Measurements from ENCODE around the gene CHD6. TPM values are rescaled to one million over a fixed set of nuclear protein-coding genes. Genes with fewer than 3 reads are reported as not detected.

The CHD6 gene
- total and polyA plus RNA-seq, 3 experiments from 2014 or later, result 24.6 to 59.5 (median 25.3) TPM

DNA sequence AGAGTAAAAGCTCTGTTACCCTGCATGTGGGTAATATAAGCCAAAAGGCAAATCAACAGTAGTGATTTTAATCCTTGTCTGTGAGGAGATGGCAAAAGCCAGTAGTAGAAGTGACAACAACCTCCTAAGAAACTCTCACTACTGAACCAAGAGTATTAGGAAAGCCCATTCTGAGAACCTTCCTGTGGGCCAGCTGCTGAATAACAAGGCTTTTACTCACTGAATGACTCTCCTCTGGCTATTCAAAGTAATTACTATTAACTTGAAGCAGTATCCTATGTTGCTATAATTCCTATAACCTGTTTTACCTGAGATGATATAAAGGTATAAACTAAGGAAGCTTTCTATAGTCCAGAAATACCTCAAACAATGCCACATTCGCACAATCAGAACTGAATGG lies 55.1 kb downstream of the CHD6 start:
- no peaks in the 10 kb centered on the region for H3K27me3 ChIP-seq (ENCODE audit: insufficient read depth, low read length, poor library complexity, severe bottlenecking)
- H3K9me3 Mint-ChIP-seq, result peaks cover 0 to 2% (median 0%) of the 10 kb centered on the region in 5 donors
- no peak overlapping the region for H3K4me3 Mint-ChIP-seq
- no peak overlapping the region for H3K27ac Mint-ChIP-seq
- no peaks in the 10 kb centered on the region for H3K27me3 Mint-ChIP-seq
- ChIA-PET CTCF (no interaction called here), POLR2A (no interaction called here)
- no peak overlapping the region for H3K4me3 ChIP-seq (ENCODE audit: low read length)
- peaks cover 14 to 16% (median 15%) of the 10 kb centered on the region in 3 donors for H3K36me3 Mint-ChIP-seq
- H3K4me1 ChIP-seq (ENCODE audit: insufficient read depth, low read length), result peaks cover 45% of the 10 kb centered on the region
- H3K4me1 Mint-ChIP-seq, result peaks cover 86 to 97% (median 90%) of the 10 kb centered on the region in 3 donors
- DNase-seq, result no peak
- H3K27ac ChIP-seq (ENCODE audit: low read depth, low read length), result no peak overlapping the region
- no peaks in the 10 kb centered on the region for H3K9me3 ChIP-seq (ENCODE audit: low read length)
- no peaks in the 10 kb centered on the region for H3K36me3 ChIP-seq (ENCODE audit: insufficient read depth, low read length)

- Histone ChIP-seq H3K4me1 (ENCODE audit: insufficient read depth, low read length) (peaks cover 34% of the 10 kb centered on the region), H3K36me3 (ENCODE audit: insufficient read depth, low read length) (no peaks in the 10 kb centered on the region), H3K9me3 (ENCODE audit: low read length) (no peaks in the 10 kb centered on the region), H3K27me3 (ENCODE audit: insufficient read depth, low read length, poor library complexity, severe bottlenecking) (no peaks in the 10 kb centered on the region), H3K4me3 (ENCODE audit: low read length) (no peak overlapping the region), H3K27ac (ENCODE audit: low read depth, low read length) (no peak overlapping the region)
- Mint-ChIP-seq H3K4me3 (peak overlapping the region in 3 of 7 donors; percentile 9 to 71 (median 10)), H3K36me3 (peaks cover 18 to 25% (median 24%) of the 10 kb centered on the region in 3 donors), H3K27me3 (no peaks in the 10 kb centered on the region), H3K4me1 (peaks cover 73 to 88% (median 87%) of the 10 kb centered on the region in 3 donors), H3K27ac (peak overlapping the region in 3 of 8 donors; percentile 4 to 24 (median 9)), H3K9me3 (peaks cover 0 to 5% (median 4%) of the 10 kb centered on the region in 5 donors)
- DNase-seq, result no peak
- CTCF ChIA-PET, result no interaction called here
- POLR2A ChIA-PET, result no interaction called here
Measured at GRCh38 chr20:41560970-41561369, 57.2 kb downstream of the CHD6 start.

DNA sequence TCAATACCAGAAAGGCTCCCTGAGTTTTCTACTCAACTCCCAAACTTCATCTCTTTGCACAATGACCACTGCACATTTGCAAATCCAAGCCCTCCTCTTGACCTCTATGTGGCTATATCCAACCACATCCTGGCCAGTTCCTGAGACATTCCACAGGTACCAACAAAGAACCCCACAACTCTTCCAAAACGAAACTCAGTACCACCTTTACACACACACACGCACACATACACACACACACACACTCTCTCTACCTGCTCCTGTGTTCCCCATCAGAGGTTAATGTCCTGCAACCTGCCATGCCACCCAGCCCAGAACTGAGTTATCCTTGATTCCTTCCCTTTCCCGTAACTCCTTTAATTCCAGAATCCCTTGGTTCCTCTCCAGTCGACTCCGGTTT lies 58.5 kb downstream of the CHD6 start:
- DNase-seq, result no peak
- Mint-ChIP-seq H3K27me3 (no peaks in the 10 kb centered on the region), H3K36me3 (peaks cover 13 to 23% (median 21%) of the 10 kb centered on the region in 3 donors), H3K4me3 (no peak overlapping the region), H3K4me1 (peaks cover 62 to 78% (median 75%) of the 10 kb centered on the region in 3 donors), H3K9me3 (peaks cover 0 to 5% (median 4%) of the 10 kb centered on the region in 5 donors), H3K27ac (peak overlapping the region in 7 of 8 donors; percentile 17 to 79 (median 29))
- H3K4me1 ChIP-seq (ENCODE audit: insufficient read depth, low read length), result peaks cover 34% of the 10 kb centered on the region
- H3K27ac ChIP-seq (ENCODE audit: low read depth, low read length), result no peak overlapping the region
- ChIA-PET CTCF (no interaction called here), POLR2A (no interaction called here)
- no peak overlapping the region for H3K4me3 ChIP-seq (ENCODE audit: low read length)
- H3K9me3 ChIP-seq (ENCODE audit: low read length), result no peaks in the 10 kb centered on the region
- H3K36me3 ChIP-seq (ENCODE audit: insufficient read depth, low read length), result no peaks in the 10 kb centered on the region
- no peaks in the 10 kb centered on the region for H3K27me3 ChIP-seq (ENCODE audit: insufficient read depth, low read length, poor library complexity, severe bottlenecking)

DNA sequence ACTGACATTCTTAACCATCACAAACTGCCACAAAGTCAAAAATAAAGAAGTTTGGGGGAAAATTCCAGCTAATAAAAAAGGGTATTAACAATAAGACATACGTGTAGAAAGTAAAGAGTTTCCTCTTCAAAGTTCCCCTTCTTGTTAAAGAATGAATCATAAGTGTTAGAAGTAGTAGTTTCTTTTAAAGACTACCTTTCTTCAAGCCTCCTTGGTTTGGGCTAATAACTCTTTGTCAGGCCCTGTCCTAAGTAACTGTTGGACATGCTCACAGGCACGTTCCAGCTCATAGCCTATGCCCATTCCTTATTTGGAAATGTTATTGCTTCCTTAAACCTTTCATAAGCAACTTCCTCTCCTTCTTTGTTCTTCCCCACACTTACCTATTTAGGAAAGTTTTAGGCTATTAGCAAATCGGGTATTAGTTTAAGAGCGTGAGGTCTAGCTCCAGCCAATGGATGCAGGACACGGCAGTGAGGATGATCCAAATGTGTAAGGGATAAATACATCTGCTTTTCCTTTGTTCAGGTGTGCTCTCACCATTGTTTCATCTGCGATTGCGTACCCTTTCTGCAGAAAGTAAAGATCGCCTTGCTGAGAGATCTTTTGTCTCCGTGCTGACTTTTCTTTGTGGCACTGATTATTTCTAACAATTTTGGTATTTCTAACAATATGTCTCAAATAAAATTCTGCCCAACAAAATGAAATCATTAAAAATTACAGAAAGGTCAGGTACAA lies 64.9 kb downstream of the CHD6 start:
- no peak for DNase-seq
- Mint-ChIP-seq H3K9me3 (peaks cover 0 to 15% (median 11%) of the 10 kb centered on the region in 5 donors), H3K36me3 (peaks cover 15 to 58% (median 37%) of the 10 kb centered on the region in 3 donors), H3K27me3 (no peaks in the 10 kb centered on the region), H3K27ac (no peak overlapping the region), H3K4me1 (peaks cover 23 to 51% (median 44%) of the 10 kb centered on the region in 3 donors), H3K4me3 (no peak overlapping the region)
- H3K4me1 ChIP-seq (ENCODE audit: insufficient read depth, low read length), result peaks cover 5% of the 10 kb centered on the region
- no peaks in the 10 kb centered on the region for H3K27me3 ChIP-seq (ENCODE audit: insufficient read depth, low read length, poor library complexity, severe bottlenecking)
- no peaks in the 10 kb centered on the region for H3K36me3 ChIP-seq (ENCODE audit: insufficient read depth, low read length)
- no peaks in the 10 kb centered on the region for H3K9me3 ChIP-seq (ENCODE audit: low read length)
- no peak overlapping the region for H3K4me3 ChIP-seq (ENCODE audit: low read length)
- no peak overlapping the region for H3K27ac ChIP-seq (ENCODE audit: low read depth, low read length)
- CTCF ChIA-PET, result no interaction called here
- POLR2A ChIA-PET, result no interaction called here

DNA sequence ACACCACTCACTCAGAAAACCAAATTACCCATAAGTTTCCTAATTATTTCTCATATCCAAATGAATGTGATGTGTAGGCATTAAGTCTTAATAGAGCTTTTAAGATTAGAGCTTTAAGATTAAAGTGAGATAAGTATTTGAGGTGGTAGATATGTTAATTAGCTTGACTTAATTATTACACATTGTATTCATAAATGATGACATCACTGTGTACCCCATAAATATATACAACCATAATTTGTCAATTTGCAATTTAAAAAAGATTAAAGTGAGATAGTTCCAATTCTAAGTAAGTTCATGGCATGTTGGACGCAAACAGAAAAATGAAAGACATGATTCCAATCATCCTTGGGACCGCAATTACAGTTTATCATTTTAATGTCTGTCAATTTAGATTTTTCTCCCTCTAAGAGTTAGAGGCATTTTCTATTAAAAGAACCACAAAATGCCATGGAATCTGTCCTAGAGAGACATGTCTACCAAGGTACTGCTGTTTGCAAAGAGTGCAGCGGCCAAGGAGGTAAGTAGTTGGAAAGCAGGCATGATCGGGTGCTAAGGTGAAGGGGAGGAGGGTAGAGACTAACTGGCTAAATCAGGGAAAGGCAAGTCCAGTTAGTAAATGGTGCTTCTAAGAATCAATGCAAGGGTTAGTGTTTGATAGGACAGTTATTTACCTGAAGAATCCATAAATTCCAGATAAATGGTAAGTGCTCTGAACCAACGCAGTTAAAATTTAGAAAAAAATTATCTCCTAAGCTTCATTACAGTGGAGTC lies 65.7 kb downstream of the CHD6 start:
- H3K27ac ChIP-seq (ENCODE audit: low read depth, low read length), result no peak overlapping the region

DNA sequence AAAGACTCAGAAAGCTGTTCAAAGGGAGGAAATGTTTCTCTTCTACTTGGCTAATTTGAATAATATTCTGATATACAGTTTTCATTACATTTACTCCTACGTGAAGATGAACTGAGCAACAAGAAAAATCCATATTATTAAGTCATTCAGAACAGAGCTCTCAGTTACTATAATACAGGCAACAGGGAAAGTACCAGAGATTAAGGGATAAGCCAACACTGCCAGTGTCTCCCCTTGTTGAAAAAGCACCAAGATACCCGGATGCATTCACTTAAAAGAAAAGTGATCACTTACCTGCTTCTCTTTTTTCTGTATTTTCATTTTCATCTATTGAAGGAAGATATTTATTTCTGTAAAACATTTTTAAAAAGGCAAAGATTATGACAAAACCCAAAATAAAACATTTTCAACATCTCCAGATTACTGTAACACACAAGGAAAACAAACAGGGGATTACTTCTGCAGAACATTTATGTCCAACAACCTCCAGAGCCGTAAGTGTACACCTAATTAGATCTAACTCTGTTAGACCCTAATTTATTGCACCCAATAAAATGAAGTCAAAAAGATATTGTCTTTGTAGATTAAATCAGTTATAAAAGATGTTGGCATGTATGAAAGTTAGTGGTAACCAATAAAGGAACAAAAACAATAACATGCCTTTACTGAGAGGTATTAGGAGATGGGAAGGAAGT lies 67.0 kb downstream of the CHD6 start:
- Histone ChIP-seq H3K9me3 (ENCODE audit: low read length) (no peaks in the 10 kb centered on the region), H3K4me1 (ENCODE audit: insufficient read depth, low read length) (peaks cover 5% of the 10 kb centered on the region), H3K27ac (ENCODE audit: low read depth, low read length) (no peak overlapping the region), H3K4me3 (ENCODE audit: low read length) (no peak overlapping the region), H3K36me3 (ENCODE audit: insufficient read depth, low read length) (no peaks in the 10 kb centered on the region), H3K27me3 (ENCODE audit: insufficient read depth, low read length, poor library complexity, severe bottlenecking) (no peaks in the 10 kb centered on the region)
- H3K4me1 Mint-ChIP-seq, result peaks cover 20 to 52% (median 47%) of the 10 kb centered on the region in 3 donors
- no peaks in the 10 kb centered on the region for H3K27me3 Mint-ChIP-seq
- DNase-seq, result no peak
- ChIA-PET POLR2A (no interaction called here), CTCF (no interaction called here)
- no peak overlapping the region for H3K4me3 Mint-ChIP-seq
- H3K36me3 Mint-ChIP-seq, result peaks cover 9 to 47% (median 34%) of the 10 kb centered on the region in 3 donors
- peaks cover 0 to 10% (median 8%) of the 10 kb centered on the region in 5 donors for H3K9me3 Mint-ChIP-seq
- no peak overlapping the region for H3K27ac Mint-ChIP-seq

More for the DNA sequence above, 65.7 kb downstream of the CHD6 start:
- Mint-ChIP-seq H3K27me3 (no peaks in the 10 kb centered on the region), H3K4me1 (peaks cover 21 to 46% (median 46%) of the 10 kb centered on the region in 3 donors), H3K36me3 (peaks cover 11 to 55% (median 37%) of the 10 kb centered on the region in 3 donors), H3K9me3 (peaks cover 0 to 15% (median 11%) of the 10 kb centered on the region in 5 donors), H3K27ac (no peak overlapping the region), H3K4me3 (no peak overlapping the region)
- Histone ChIP-seq H3K27me3 (ENCODE audit: insufficient read depth, low read length, poor library complexity, severe bottlenecking) (no peaks in the 10 kb centered on the region), H3K4me3 (ENCODE audit: low read length) (no peak overlapping the region), H3K4me1 (ENCODE audit: insufficient read depth, low read length) (peaks cover 5% of the 10 kb centered on the region), H3K36me3 (ENCODE audit: insufficient read depth, low read length) (no peaks in the 10 kb centered on the region), H3K9me3 (ENCODE audit: low read length) (no peaks in the 10 kb centered on the region)
- no peak for DNase-seq
- CTCF ChIA-PET, result no interaction called here
- POLR2A ChIA-PET, result no interaction called here

DNA sequence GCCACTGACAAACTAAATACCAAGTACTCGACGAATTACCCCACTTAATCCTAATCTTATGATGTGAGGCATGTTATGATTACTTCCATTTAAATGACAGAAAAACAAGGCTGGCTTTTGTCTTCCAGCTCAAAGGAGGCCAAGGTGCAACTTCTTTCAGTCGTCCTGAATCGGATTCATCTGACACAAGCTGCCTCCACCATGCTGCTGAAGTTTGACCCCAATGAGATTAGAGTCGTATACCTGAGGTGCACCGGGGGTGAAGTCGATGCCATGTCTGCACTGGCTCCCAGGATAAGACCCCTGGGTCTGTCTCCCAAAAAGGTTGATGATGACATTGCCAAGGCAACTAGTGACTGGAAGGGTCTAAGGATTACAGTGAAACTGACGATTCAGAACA lies 71.0 kb downstream of the CHD6 start:
- CTCF ChIA-PET, result no interaction called here
- peaks cover 9 to 31% (median 28%) of the 10 kb centered on the region in 3 donors for H3K36me3 Mint-ChIP-seq
- Histone ChIP-seq H3K4me1 (ENCODE audit: insufficient read depth, low read length) (no peaks in the 10 kb centered on the region), H3K36me3 (ENCODE audit: insufficient read depth, low read length) (no peaks in the 10 kb centered on the region), H3K9me3 (ENCODE audit: low read length) (no peaks in the 10 kb centered on the region), H3K27ac (ENCODE audit: low read depth, low read length) (no peak overlapping the region), H3K27me3 (ENCODE audit: insufficient read depth, low read length, poor library complexity, severe bottlenecking) (no peaks in the 10 kb centered on the region), H3K4me3 (ENCODE audit: low read length) (no peak overlapping the region)
- H3K4me3 Mint-ChIP-seq, result no peak overlapping the region
- H3K9me3 Mint-ChIP-seq, result peaks cover 0 to 5% (median 0%) of the 10 kb centered on the region in 5 donors
- POLR2A ChIA-PET, result no interaction called here
- no peaks in the 10 kb centered on the region for H3K27me3 Mint-ChIP-seq
- H3K27ac Mint-ChIP-seq, result no peak overlapping the region
- peaks cover 16 to 57% (median 48%) of the 10 kb centered on the region in 3 donors for H3K4me1 Mint-ChIP-seq
- DNase-seq, result no peak
